GM18498 (cell line): Measurements from ENCODE around the gene LGR4.

Source experiments
- ATAC-seq: cut with Tn5 transposase; IDR thresholded peaks from one replicate; pipeline ENCODE4 v1.9.1; 2021; ENCODE audit warnings: mild to moderate bottlenecking, moderate library complexity; ENCODE audit not compliant: unreplicated experiment

Gene LGR4

GRCh38 chr11:27433742-27434141 lies 38.8 kb downstream of the LGR4 start:
- ATAC-seq: no peak

- no peak for ATAC-seq
Measured at GRCh38 chr11:27431808-27432207, 40.8 kb downstream of the LGR4 start.

- no peak for ATAC-seq
Measured at GRCh38 chr11:27429761-27430393, 42.7 kb downstream of the LGR4 start.

- no peak for ATAC-seq
Measured at GRCh38 chr11:27427183-27427980, 45.2 kb downstream of the LGR4 start.

GRCh38 chr11:27425814-27426213 lies 46.8 kb downstream of the LGR4 start:
- ATAC-seq: no peak

- ATAC-seq: no peak
Measured at GRCh38 chr11:27423125-27423524, 49.5 kb downstream of the LGR4 start.

GRCh38 chr11:27421819-27422494 lies 50.6 kb downstream of the LGR4 start:
- ATAC-seq: no peak

- no peak for ATAC-seq
Measured at GRCh38 chr11:27420722-27421572, 51.6 kb downstream of the LGR4 start.

- no peak for ATAC-seq
Measured at GRCh38 chr11:27420217-27420616, 52.4 kb downstream of the LGR4 start.

GRCh38 chr11:27418356-27418755 lies 54.2 kb downstream of the LGR4 start:
- no peak for ATAC-seq

GRCh38 chr11:27416568-27417176 lies 55.9 kb downstream of the LGR4 start:
- no peak for ATAC-seq

GRCh38 chr11:27414644-27415043 lies 57.9 kb downstream of the LGR4 start:
- no peak for ATAC-seq

- no peak for ATAC-seq
Measured at GRCh38 chr11:27413218-27413617, 59.4 kb downstream of the LGR4 start.

- ATAC-seq: no peak
Measured at GRCh38 chr11:27412192-27412691, 60.3 kb downstream of the LGR4 start.

- ATAC-seq: no peak
Measured at GRCh38 chr11:27411328-27411727, 61.3 kb downstream of the LGR4 start.

- ATAC-seq: no peak
Measured at GRCh38 chr11:27410272-27410671, 62.3 kb downstream of the LGR4 start.

GRCh38 chr11:27409742-27410141 lies 62.8 kb downstream of the LGR4 start:
- no peak for ATAC-seq

- no peak for ATAC-seq
Measured at GRCh38 chr11:27409049-27409448, 63.5 kb downstream of the LGR4 start.

- no peak for ATAC-seq
Measured at GRCh38 chr11:27408246-27408800, 64.3 kb downstream of the LGR4 start.
